A549 (cell line): ENCODE measurements around the gene SELENOV.

ENCODE experiments used
- CBX8 ChIP-seq: fragments of 200-600 bp; sonication (generic); IDR thresholded peaks from 2 replicates; pipeline ENCODE4 v1.6.1; 2016
- CEBPB ChIP-seq, 2 experiments: fragments of >200 bp in 1 of 2; sonication (Bioruptor Twin) in 1 of 2; formaldehyde crosslinking in 1 of 2; IDR thresholded peaks; 2 replicates each; pipeline ENCODE4 v1.6.1; 2012 to 2016
- CTCF ChIP-seq: fragments of >200 bp; sonication (Bioruptor Twin); formaldehyde crosslinking; IDR thresholded peaks from 3 replicates; pipeline ENCODE4 v1.5.1; 2016
- EP300 ChIP-seq, 2 experiments: fragments of >200 bp; sonication (Bioruptor Twin); formaldehyde crosslinking; IDR thresholded peaks; 2 replicates in 1 of 2; 3 replicates in 1 of 2; pipeline ENCODE4 v1.6.1; 2016 to 2017
- JUN ChIP-seq, 2 experiments: fragments of >200 bp; sonication (Bioruptor Twin); formaldehyde crosslinking; IDR thresholded peaks; 2 replicates in 1 of 2; 3 replicates in 1 of 2; pipeline ENCODE4 v1.6.1; 2016 to 2017
- MAX ChIP-seq: IDR thresholded peaks from 2 replicates; pipeline ENCODE4 v1.6.1; 2012
- POLR2A ChIP-seq: IDR thresholded peaks from 2 replicates; pipeline ENCODE4 v1.6.1; 2012; ENCODE audit warnings: mild to moderate bottlenecking, low read length
- POLR2AphosphoS2 ChIP-seq: conservative IDR thresholded peaks from 2 replicates; pipeline ENCODE4 v1.6.1; 2012; ENCODE audit warnings: low read length, improper control_type of control experiment, inconsistent platforms
- RFX5 ChIP-seq: fragments of 450-650 bp; IDR thresholded peaks from 2 replicates; pipeline ENCODE4 v1.7.1; 2014; ENCODE audit warnings: antibody characterized with exemption, mild to moderate bottlenecking, moderate library complexity

GRCh38 chr19:39497996-39498797, 16.7 kb upstream of the SELENOV start:
- TF ChIP-seq JUN (IDR thresholded peaks at IDR 0.05) (no peak), CTCF (peak; percentile 69), RFX5 (no peak), MAX (peak; percentile 48; the same call in 1 of the 2 replicates), CBX8 (no peak), POLR2A (no peak), POLR2AphosphoS2 (no peak), EP300 (IDR thresholded peaks at IDR 0.05) (no peak), CEBPB (IDR thresholded peaks at IDR 0.05) (no peak)
